WI38 (cell line): ENCODE measurements around the gene SETD3.

Experiments
- H3K4me3 ChIP-seq: 2 replicates; pipeline ENCODE4 v1.5.1; 2011; ENCODE audit warnings: low read depth, mild to moderate bottlenecking, control low read depth, low read length
- CTCF ChIP-seq: IDR thresholded peaks from 2 replicates; pipeline ENCODE4 v1.5.1; 2012; ENCODE audit warnings: low read depth, mild to moderate bottlenecking, control low read depth, low read length

SETD3 gene

GRCh38 chr14:99472937-99473336 lies 7.7 kb downstream of the SETD3 start:
- no peak for TF ChIP-seq CTCF
- H3K4me3 ChIP-seq = no peak overlapping the region

- no peak overlapping the region for H3K4me3 ChIP-seq
- TF ChIP-seq CTCF = no peak
Observed at GRCh38 chr14:99471731-99472130, 8.9 kb downstream of the SETD3 start.

- no peak for TF ChIP-seq CTCF
- no peak overlapping the region for H3K4me3 ChIP-seq
Observed at GRCh38 chr14:99468836-99469592, 11.6 kb downstream of the SETD3 start.

- TF ChIP-seq CTCF = no peak
- H3K4me3 ChIP-seq = no peak overlapping the region
Observed at GRCh38 chr14:99468081-99468480, 12.6 kb downstream of the SETD3 start.

GRCh38 chr14:99467336-99468078 lies 13.2 kb downstream of the SETD3 start:
- TF ChIP-seq CTCF = no peak
- H3K4me3 ChIP-seq = no peak overlapping the region

GRCh38 chr14:99466758-99467157 lies 13.9 kb downstream of the SETD3 start:
- H3K4me3 ChIP-seq = no peak overlapping the region
- no peak for TF ChIP-seq CTCF

- no peak for TF ChIP-seq CTCF
- no peak overlapping the region for H3K4me3 ChIP-seq
Observed at GRCh38 chr14:99465288-99465687, 15.4 kb downstream of the SETD3 start.
